Measurements from ENCODE around the gene ESPL1.
A peak's percentile ranks its signal among the peaks of the same experiment; 100 is the strongest.

The ESPL1 gene

GRCh38 chr12:53231921-53232645, 36.0 kb upstream of the ESPL1 start, which contains the start of gene RARG:
Gene RARG, minus strand, starts transcription at chr12:53232209. Its CDS starts 4,664 bp downstream, at chr12:53227545.
- DNase-seq: no peak

- no peak for DNase-seq
These were observed 35.2 kb upstream of the ESPL1 start for GRCh38 chr12:53232646-53233461.

- no peak for DNase-seq
These were observed 34.4 kb upstream of the ESPL1 start for GRCh38 chr12:53233671-53234121.

GRCh38 chr12:53234271-53234914, 33.7 kb upstream of the ESPL1 start:
- DNase-seq: no peak

GRCh38 chr12:53235164-53235563, 32.9 kb upstream of the ESPL1 start:
- DNase-seq: no peak

GRCh38 chr12:53235742-53236442, 32.2 kb upstream of the ESPL1 start:
- no peak for DNase-seq

GRCh38 chr12:53236443-53237111, 31.5 kb upstream of the ESPL1 start:
- DNase-seq: no peak

- no peak for DNase-seq
These were observed 28.3 kb upstream of the ESPL1 start for GRCh38 chr12:53239643-53240258.

- no peak for DNase-seq
These were observed 26.3 kb upstream of the ESPL1 start for GRCh38 chr12:53241623-53242412.

GRCh38 chr12:53244337-53244736, 23.8 kb upstream of the ESPL1 start:
- DNase-seq: no peak

- DNase-seq: no peak
These were observed 22.8 kb upstream of the ESPL1 start for GRCh38 chr12:53245286-53245685.

GRCh38 chr12:53251477-53252348, 16.4 kb upstream of the ESPL1 start:
- peak; percentile 64 for DNase-seq

GRCh38 chr12:53252349-53252916, 15.7 kb upstream of the ESPL1 start:
- no peak for DNase-seq

GRCh38 chr12:53253298-53253697, 14.8 kb upstream of the ESPL1 start:
- no peak for DNase-seq

- no peak for DNase-seq
These were observed 13.1 kb upstream of the ESPL1 start for GRCh38 chr12:53254816-53255545.

GRCh38 chr12:53255996-53256395, 12.1 kb upstream of the ESPL1 start:
- no peak for DNase-seq

- no peak for DNase-seq
These were observed 9.3 kb upstream of the ESPL1 start for GRCh38 chr12:53258541-53259539.

GRCh38 chr12:53259891-53260290, 8.2 kb upstream of the ESPL1 start:
- DNase-seq: no peak
